Stimulated activated CD4-positive, alpha-beta T cell treated with anti-CD3 and anti-CD28 coated beads, Interleukin-12 subunit alpha, Interleukin-12 subunit beta, amount 100 ng/mL, for 24 hours (primary cell): ENCODE measurements around the gene SPG21.

Experiments used
- DNase-seq, 2 experiments: peaks; one replicate each; pipeline ENCODE4 v3.0.0-alpha.2; 2020; ENCODE audit warnings: low read depth in 2 of 2

SPG21 gene

GRCh38 chr15:64991536-64992135, 1.9 kb upstream of the SPG21 start:
- no peak for DNase-seq

GRCh38 chr15:64990168-64990470, 405 bp upstream of the SPG21 start:
- DNase-seq, result no peak

- DNase-seq, result no peak
Measured at GRCh38 chr15:64987136-64987535, 2.6 kb downstream of the SPG21 start.

GRCh38 chr15:64985366-64986033, 4.2 kb downstream of the SPG21 start:
- DNase-seq, result no peak

- DNase-seq, result no peak
Measured at GRCh38 chr15:64982472-64982871, 7.2 kb downstream of the SPG21 start.

- no peak for DNase-seq
Measured at GRCh38 chr15:64981812-64982431, 7.8 kb downstream of the SPG21 start.

GRCh38 chr15:64979252-64979710, 10.4 kb downstream of the SPG21 start:
- no peak for DNase-seq

GRCh38 chr15:64975390-64975789, 14.3 kb downstream of the SPG21 start:
- DNase-seq, result no peak

- DNase-seq, result no peak
Measured at GRCh38 chr15:64970698-64971097, 19.0 kb downstream of the SPG21 start.

GRCh38 chr15:64969401-64969800, 20.3 kb downstream of the SPG21 start:
- no peak for DNase-seq

- no peak for DNase-seq
Measured at GRCh38 chr15:64961013-64961412, 28.7 kb downstream of the SPG21 start.

- DNase-seq, result no peak
Measured at GRCh38 chr15:64960153-64960552, 29.6 kb downstream of the SPG21 start.

- DNase-seq, result no peak
Measured at GRCh38 chr15:64959128-64959527, 30.6 kb downstream of the SPG21 start.

GRCh38 chr15:64954395-64954794, 35.3 kb downstream of the SPG21 start:
- DNase-seq, result no peak

GRCh38 chr15:64951777-64952418, 37.8 kb downstream of the SPG21 start:
- DNase-seq, result no peak

GRCh38 chr15:64950888-64951287, 38.8 kb downstream of the SPG21 start:
- DNase-seq, result no peak

GRCh38 chr15:64949383-64950186, 40.1 kb downstream of the SPG21 start:
- no peak for DNase-seq

- DNase-seq, result no peak
Measured at GRCh38 chr15:64948916-64949315, 40.8 kb downstream of the SPG21 start.

- DNase-seq, result no peak
Measured at GRCh38 chr15:64947211-64947610, 42.5 kb downstream of the SPG21 start.

GRCh38 chr15:64944961-64945360, 44.8 kb downstream of the SPG21 start:
- no peak for DNase-seq

- DNase-seq, result no peak
Measured at GRCh38 chr15:64943512-64944225, 46.0 kb downstream of the SPG21 start.
